A172 (cell line): ENCODE measurements around the gene CXXC4. TPM values are rescaled to one million over a fixed set of nuclear protein-coding genes. Genes with fewer than 3 reads are reported as not detected.
A peak's percentile ranks its signal among the peaks of the same experiment; 100 is the strongest.

Source experiments
- DNase-seq: peaks from one replicate; pipeline ENCODE4 v3.0.0-alpha.2; 2015; ENCODE audit warnings: low spot score
- total RNA-seq: library from RNA; depleted of rRNA; stranded (reverse); fragments of >200 nt; shearing (Covaris generic); gene quantifications from 2 replicates; pipeline ENCODE4 v1.2.3, GENCODE V29; 2014

Gene CXXC4
- total RNA-seq, 1 experiment from 2014 or later, result 0.28 TPM

DNA sequence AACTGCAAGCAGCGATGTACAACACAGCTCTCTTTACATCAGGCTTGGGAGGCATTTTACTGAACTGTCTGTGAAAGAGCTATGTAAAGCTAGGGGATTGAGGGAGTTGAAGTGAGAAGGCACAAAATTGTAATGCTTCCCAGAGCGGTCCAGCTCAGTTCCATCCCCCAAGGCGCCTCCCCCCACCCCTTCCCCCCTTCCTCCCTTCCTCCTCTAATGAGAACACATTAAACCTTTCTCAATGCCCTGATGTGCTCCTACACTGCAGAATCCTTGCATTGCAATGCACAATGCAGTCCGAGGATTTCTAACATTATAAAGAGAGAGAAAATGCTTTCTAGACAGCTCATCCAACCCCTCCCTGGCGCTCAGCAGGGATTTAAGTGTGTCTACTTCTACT is 73.9 kb downstream of the CXXC4 start:
- DNase-seq, result peak; percentile 3
